H7 (cell line): Measurements from ENCODE around the gene TAP2. TPM values are rescaled to one million over a fixed set of nuclear protein-coding genes. Genes with fewer than 3 reads are reported as not detected.

Experiments used
- DNase-seq: peaks from one replicate; pipeline ENCODE4 v3.0.0; 2012
- H3K27me3 ChIP-seq: 2 replicates; pipeline ENCODE4 v1.6.0; 2011; ENCODE audit warnings: mild to moderate bottlenecking, low read length; ENCODE audit not compliant: control insufficient read depth, insufficient read depth
- H3K36me3 ChIP-seq: replicated peaks from 2 replicates; pipeline ENCODE4 v1.5.1; 2011; ENCODE audit warnings: low read length; ENCODE audit not compliant: control insufficient read depth, insufficient read depth
- H3K4me3 ChIP-seq: 2 replicates; pipeline ENCODE4 v1.5.1; 2011; ENCODE audit warnings: low read depth, mild to moderate bottlenecking, control low read depth, low read length, moderate library complexity; ENCODE audit not compliant: insufficient read depth
- total RNA-seq: library from RNA; depleted of rRNA; stranded (reverse); fragments of >200 nt; shearing (Covaris generic); gene quantifications from 2 replicates; pipeline ENCODE4 v1.2.3, GENCODE V29; 2014

Gene TAP2
- total RNA-seq, 1 experiment from 2014 or later: 1.1 TPM

GRCh38 chr6:32833664-32834063 lies 4.9 kb downstream of the TAP2 start:
- H3K4me3 ChIP-seq: no peak overlapping the region
- DNase-seq: no peak
- H3K36me3 ChIP-seq: peaks cover 4% of the 10 kb centered on the region
- peaks cover 14% of the 10 kb centered on the region; the same call in 1 of the 2 replicates for H3K27me3 ChIP-seq

- Histone ChIP-seq H3K4me3 (no peak overlapping the region), H3K27me3 (peaks cover 9% of the 10 kb centered on the region; the same call in 1 of the 2 replicates), H3K36me3 (peaks cover 4% of the 10 kb centered on the region)
These were observed 6.0 kb downstream of the TAP2 start for GRCh38 chr6:32832535-32832934.

GRCh38 chr6:32830936-32831335 lies 7.6 kb downstream of the TAP2 start:
- DNase-seq: no peak
- Histone ChIP-seq H3K27me3 (peaks cover 4% of the 10 kb centered on the region; the same call in 1 of the 2 replicates), H3K4me3 (no peak overlapping the region), H3K36me3 (peaks cover 4% of the 10 kb centered on the region)

More at GRCh38 chr6:32832535-32832934, 6.0 kb downstream of the TAP2 start:
- DNase-seq: no peak

- Histone ChIP-seq H3K4me3 (no peak overlapping the region), H3K27me3 (no peaks in the 10 kb centered on the region; the same call in 1 of the 2 replicates), H3K36me3 (peaks cover 1% of the 10 kb centered on the region)
- no peak for DNase-seq
These were observed 8.5 kb downstream of the TAP2 start for GRCh38 chr6:32830017-32830416.

GRCh38 chr6:32829495-32829894 lies 9.0 kb downstream of the TAP2 start:
- DNase-seq: no peak
- Histone ChIP-seq H3K27me3 (no peaks in the 10 kb centered on the region; the same call in 1 of the 2 replicates), H3K4me3 (no peak overlapping the region), H3K36me3 (peaks cover 1% of the 10 kb centered on the region)

- no peak overlapping the region for H3K4me3 ChIP-seq
- DNase-seq: no peak
- H3K27me3 ChIP-seq: no peaks in the 10 kb centered on the region; the same call in 1 of the 2 replicates
- H3K36me3 ChIP-seq: peaks cover 1% of the 10 kb centered on the region
These were observed 11.5 kb downstream of the TAP2 start for GRCh38 chr6:32827025-32827424.

- no peaks in the 10 kb centered on the region; the same call in 1 of the 2 replicates for H3K27me3 ChIP-seq
- no peak overlapping the region for H3K4me3 ChIP-seq
- peaks cover 1% of the 10 kb centered on the region for H3K36me3 ChIP-seq
- peak; percentile 62 for DNase-seq
These were observed 12.6 kb downstream of the TAP2 start for GRCh38 chr6:32825966-32826365.

GRCh38 chr6:32819729-32820128 lies 18.8 kb downstream of the TAP2 start:
- H3K36me3 ChIP-seq: no peaks in the 10 kb centered on the region
- no peak for DNase-seq
- H3K27me3 ChIP-seq: no peaks in the 10 kb centered on the region
- H3K4me3 ChIP-seq: no peak overlapping the region

- H3K36me3 ChIP-seq: no peaks in the 10 kb centered on the region
- no peak for DNase-seq
- H3K4me3 ChIP-seq: no peak overlapping the region
- H3K27me3 ChIP-seq: no peaks in the 10 kb centered on the region; the same call in 1 of the 2 replicates
These were observed 19.7 kb downstream of the TAP2 start for GRCh38 chr6:32818867-32819266.

GRCh38 chr6:32816746-32817204 lies 21.8 kb downstream of the TAP2 start, which contains the start of gene HLA-DOB:
Gene HLA-DOB (minus strand): TSS chr6:32817002. CDS start chr6:32816951, 51 bp downstream.
- DNase-seq: no peak
- no peaks in the 10 kb centered on the region; the same call in 1 of the 2 replicates for H3K27me3 ChIP-seq
- no peak within 1 kb of the TSS for H3K4me3 ChIP-seq
- no peaks in the 10 kb centered on the region for H3K36me3 ChIP-seq

GRCh38 chr6:32815996-32816395 lies 22.5 kb downstream of the TAP2 start:
- H3K27me3 ChIP-seq: no peaks in the 10 kb centered on the region; the same call in 1 of the 2 replicates
- no peak overlapping the region for H3K4me3 ChIP-seq
- no peaks in the 10 kb centered on the region for H3K36me3 ChIP-seq
- no peak for DNase-seq

GRCh38 chr6:32815115-32815514 lies 23.4 kb downstream of the TAP2 start:
- DNase-seq: no peak
- Histone ChIP-seq H3K36me3 (no peaks in the 10 kb centered on the region), H3K27me3 (no peaks in the 10 kb centered on the region; the same call in 1 of the 2 replicates), H3K4me3 (no peak overlapping the region)

GRCh38 chr6:32814145-32814544 lies 24.4 kb downstream of the TAP2 start:
- no peaks in the 10 kb centered on the region; the same call in 1 of the 2 replicates for H3K27me3 ChIP-seq

GRCh38 chr6:32809171-32809570 lies 29.4 kb downstream of the TAP2 start:
- Histone ChIP-seq H3K36me3 (no peaks in the 10 kb centered on the region), H3K4me3 (no peak overlapping the region), H3K27me3 (no peaks in the 10 kb centered on the region; the same call in 1 of the 2 replicates)
- no peak for DNase-seq

More at GRCh38 chr6:32814145-32814544, 24.4 kb downstream of the TAP2 start:
- DNase-seq: no peak
- H3K4me3 ChIP-seq: no peak overlapping the region
- no peaks in the 10 kb centered on the region for H3K36me3 ChIP-seq

GRCh38 chr6:32807020-32807580 lies 31.4 kb downstream of the TAP2 start:
- no peak for DNase-seq
- no peaks in the 10 kb centered on the region for H3K36me3 ChIP-seq
- H3K4me3 ChIP-seq: no peak overlapping the region
- H3K27me3 ChIP-seq: no peaks in the 10 kb centered on the region; the same call in 1 of the 2 replicates
